GM19238 (cell line): ENCODE measurements around the gene PHKA1.
"Not testable (repeated sequence)": the region's sequence is repeated elsewhere in the genome, so short reads cannot be mapped to it uniquely, and the experiment has no call there.

Source experiments
- DNase-seq: peaks from one replicate; pipeline ENCODE4 v3.0.0; 2011; ENCODE audit warnings: low spot score; ENCODE audit not compliant: insufficient read length

The PHKA1 gene

GRCh38 chrX:72669508-72669907 lies 44.6 kb downstream of the PHKA1 start:
- DNase-seq = not testable (repeated sequence)

GRCh38 chrX:72666451-72666850 lies 47.7 kb downstream of the PHKA1 start:
- DNase-seq = no peak

GRCh38 chrX:72663737-72664136 lies 50.4 kb downstream of the PHKA1 start:
- no peak for DNase-seq

GRCh38 chrX:72662020-72662747 lies 51.9 kb downstream of the PHKA1 start:
- no peak for DNase-seq

DNA sequence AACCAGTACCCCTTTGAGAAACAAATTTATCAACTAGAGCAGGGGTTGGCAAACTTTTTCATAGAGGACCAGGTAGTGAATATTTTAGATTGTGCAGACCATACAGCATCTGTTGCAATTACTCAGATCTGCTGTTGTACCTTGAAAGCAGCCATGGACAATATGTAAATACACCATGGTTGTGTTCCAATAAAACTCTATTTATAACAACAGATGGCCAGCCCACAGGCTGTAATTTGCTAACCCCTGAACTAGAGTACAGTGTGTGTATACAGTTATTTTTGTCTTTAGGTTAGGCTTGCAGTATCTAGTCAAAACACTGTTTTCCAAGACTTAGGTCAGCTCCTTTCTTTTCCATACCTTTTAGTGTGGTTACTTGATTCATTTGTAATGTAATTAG lies 54.4 kb downstream of the PHKA1 start:
- DNase-seq = no peak

- DNase-seq = no peak
These were observed 62.0 kb downstream of the PHKA1 start for GRCh38 chrX:72652082-72652481.

DNA sequence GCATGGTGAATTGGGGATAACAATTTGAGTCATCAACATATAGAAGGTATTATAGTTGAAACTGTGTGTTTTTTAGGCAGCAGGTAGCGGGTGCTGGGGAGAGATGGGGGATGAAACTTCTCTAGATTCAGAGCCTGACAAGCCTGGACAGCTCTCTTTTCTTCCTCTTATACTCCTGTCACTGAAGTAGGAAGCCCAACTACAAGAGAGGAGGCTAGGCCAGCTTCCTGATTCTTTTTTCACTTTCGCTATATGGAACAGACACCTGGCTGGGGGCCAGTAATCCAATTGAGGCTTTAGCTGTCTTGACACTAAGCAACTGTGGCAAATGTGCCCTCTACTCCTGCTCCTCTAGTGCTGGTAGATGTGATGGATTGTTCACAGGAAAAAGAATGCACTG lies 69.2 kb downstream of the PHKA1 start:
- DNase-seq = no peak

DNA sequence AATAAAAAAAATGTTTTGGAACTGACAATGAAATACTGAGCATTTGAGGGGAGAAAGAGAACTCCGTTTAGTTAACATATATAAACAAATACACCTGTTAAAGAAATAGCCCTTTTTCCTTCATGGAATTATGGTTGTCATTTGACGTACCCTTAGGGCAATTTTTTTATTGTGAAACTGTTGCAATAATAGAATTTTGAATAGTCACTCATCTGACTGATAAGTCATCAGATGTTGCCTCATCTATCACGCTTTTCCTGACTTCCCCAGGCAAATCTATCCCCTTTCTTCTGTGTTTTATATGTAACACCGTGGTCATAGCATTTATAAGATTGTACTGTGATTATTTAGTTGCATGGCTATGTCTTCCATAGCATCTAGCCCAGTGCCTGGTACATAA lies 72.5 kb downstream of the PHKA1 start:
- no peak for DNase-seq

DNA sequence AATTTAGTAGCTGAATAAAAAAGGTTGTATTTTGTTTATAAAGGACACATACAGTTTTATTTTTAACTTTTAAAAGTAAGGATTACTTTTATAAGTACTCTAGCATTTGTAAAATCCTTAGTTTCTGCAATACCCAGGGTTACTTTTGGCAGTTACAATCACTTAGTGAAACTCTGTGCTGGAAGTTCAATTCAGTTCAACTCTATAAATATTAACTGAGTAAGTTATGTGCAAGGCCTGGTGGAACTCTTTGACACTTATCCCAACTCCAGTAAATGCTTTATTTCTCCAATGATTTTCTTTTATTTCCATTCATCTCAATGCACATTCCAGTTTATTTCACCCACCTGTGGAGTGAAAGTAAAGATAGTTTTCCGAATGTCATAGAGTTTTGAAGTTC lies 78.2 kb downstream of the PHKA1 start:
- DNase-seq = no peak

- DNase-seq = no peak
These were observed 79.8 kb downstream of the PHKA1 start for GRCh38 chrX:72634331-72634730.

DNA sequence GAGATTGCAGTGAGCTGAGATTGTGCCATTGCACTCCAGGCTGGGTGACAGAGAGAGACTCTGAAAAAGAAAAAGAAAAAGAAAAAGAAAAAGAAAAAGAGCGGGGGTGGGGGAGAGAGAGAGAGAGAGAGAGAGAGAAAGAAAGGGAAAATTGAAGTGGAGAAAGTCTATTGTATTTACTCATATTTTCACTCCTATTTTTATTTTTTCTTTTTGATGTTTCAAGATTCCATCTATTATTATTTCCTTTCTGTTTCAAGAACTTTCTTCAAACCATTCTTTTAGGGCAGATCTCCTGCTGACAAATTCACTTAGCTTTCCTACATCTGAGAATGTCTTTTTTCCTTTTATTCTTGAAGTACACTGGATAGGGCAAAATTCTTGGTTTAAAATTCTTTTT lies 83.9 kb downstream of the PHKA1 start:
- no peak for DNase-seq

DNA sequence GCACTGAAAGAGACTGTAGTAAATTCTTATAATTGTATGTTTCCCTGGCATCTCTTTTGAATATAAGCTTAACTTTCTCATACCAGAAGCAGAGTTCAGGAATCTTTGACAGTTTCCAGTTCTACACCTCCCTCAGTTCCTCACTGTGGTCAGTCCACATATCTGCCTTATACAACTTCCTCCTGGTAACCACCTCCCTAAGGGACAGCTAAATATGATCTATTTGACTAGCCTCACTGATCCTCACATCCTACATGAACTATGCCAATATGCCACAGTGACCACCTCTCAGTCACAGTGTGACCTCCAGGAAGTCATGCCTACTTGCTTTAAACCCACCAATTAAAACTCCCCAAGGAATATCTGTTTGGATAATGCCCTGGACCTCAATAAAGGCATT lies 89.9 kb downstream of the PHKA1 start:
- DNase-seq = no peak

DNA sequence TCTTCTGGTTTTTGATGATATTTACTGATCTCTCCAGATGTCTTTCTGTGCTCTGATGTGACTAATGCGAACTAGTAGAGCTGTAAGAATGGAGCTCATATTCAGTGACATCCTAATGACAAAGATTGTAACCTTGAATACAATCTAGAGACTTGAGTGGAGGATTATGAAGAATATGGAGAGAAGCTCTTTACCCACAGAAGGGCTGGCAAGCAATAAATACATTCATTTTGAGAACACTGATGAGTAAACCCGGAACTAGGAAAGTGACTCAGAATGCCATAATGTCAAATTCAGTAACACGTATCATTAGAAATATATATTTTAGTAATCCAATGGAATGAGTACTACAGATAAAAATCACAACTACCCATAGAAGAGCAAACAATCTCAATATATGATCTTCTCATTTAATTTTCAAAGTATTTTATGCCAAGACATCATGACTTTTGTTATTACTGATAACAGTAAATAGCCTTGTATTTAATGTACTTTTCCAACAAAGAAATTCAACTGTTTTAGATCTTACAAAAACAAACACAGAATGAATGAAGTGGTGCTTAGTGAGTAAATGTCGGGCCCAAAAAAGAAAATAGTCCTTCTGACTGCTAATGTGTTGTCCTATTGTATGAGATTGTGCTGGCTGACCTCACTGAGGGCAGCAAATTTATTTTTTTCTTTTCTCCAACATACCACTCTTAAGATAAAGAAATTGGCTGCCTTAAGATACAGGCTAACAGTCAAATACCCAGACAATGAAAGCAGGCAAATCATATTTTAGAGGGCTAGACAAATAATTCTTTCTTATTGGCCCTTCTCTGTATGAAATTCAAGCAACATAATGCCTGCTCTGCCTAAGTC lies 92.3 kb downstream of the PHKA1 start:
- no peak for DNase-seq

DNA sequence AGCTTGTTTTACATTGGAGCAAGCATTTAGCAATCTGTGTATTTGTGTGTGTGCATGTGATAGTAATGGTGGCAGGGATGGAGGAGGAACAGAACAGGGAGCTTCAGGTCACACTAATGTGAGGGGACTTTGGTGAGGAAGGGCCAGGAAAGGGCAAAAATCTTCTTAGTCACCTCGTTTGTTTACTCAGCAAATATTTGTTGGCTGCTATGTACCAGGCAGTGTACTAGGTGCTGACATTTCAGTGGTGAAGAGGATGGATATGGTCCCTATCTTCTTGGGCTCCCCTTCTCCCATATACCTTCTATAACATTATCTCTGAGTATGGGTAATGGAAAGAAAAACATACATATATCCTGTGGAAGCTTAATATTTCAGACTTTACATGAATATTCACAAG lies 92.9 kb downstream of the PHKA1 start:
- no peak for DNase-seq

DNA sequence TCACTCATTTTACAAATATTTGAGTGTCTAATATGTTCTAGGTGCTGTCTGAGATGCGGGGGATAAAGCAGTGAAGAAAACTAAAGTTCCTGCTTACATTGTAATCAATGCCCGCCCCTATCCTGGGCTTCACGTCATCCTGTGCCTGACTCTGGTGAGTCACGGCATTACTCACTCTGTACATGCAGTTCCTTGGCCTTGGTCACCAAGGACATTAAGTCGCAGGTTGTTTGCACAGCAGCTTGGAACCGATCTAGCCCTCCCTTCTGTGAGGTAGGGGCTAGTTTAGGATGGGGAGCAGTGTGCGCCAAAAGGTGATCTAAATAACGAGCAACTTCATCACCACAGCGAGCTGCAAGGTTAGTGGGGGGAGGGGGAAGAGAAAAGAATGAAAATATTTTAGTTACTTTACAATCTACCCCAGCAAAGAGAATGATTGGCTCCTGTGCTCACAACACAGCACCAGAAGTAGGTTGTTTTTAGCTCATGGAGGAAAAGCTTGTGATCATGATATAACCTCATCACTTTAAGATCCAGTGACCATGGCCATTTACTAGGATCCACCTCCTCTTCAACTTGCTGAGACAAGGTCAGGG lies 93.5 kb downstream of the PHKA1 start:
- DNase-seq = no peak

DNA sequence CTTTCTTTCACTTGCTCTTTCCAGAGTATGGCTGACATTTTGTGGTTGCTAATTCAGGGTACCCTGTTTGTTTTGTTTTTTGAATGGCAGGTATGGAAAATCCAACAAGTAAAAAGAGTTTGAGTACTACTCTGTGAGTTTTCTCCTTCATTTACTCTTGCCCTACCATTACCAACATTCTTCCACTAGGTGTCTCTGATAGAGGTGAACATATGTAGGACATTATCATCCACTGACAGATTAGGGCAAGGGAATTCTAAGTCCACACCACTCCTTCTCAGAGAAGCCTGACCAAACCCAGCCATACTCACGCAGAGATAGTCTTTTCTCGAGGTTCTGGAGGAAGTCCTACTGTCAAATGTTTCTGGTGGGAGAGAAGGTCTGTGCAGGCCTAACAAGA lies 104.8 kb downstream of the PHKA1 start:
- DNase-seq = no peak

GRCh38 chrX:72604705-72605104 lies 109.4 kb downstream of the PHKA1 start:
- DNase-seq = no peak

DNA sequence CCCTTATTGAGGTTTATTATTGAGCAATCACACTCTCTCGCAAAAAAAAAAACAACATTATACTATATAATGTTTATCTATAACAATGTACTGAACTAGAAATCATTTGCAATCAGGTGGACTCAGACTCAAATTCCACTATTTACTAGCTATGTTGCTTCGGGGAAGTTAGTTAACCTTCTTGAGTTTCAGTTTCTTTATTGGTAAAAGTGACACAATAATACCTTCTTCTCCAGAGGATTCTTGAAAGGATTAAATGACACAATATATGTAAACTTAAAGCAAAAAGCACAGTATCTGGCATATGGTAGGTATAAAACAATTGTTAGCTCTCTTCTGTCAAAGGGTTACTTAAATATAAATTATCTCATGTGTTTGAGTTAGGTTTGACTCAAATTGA lies 110.0 kb downstream of the PHKA1 start:
- no peak for DNase-seq

GRCh38 chrX:72591038-72591437 lies 123.1 kb downstream of the PHKA1 start:
- not testable (repeated sequence) for DNase-seq

DNA sequence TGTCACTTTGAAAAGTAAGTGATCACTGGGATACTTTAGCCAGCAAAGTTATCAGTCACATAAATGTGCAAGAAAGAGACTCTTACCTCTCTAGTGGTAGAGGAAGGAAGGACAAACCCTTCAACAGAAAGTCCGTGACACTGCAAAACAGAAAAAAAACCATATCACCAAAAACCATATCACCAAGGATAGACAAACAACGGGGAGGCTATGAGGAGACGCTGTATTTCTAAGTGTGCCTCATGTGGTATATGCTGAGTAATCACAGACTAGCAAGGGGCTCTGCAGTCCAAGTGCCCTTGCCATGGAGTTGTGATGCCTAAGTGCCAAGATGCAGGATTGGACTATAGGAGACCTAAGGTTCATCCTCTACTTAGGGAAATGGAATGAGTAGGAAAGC lies 129.9 kb downstream of the PHKA1 start:
- DNase-seq = no peak

DNA sequence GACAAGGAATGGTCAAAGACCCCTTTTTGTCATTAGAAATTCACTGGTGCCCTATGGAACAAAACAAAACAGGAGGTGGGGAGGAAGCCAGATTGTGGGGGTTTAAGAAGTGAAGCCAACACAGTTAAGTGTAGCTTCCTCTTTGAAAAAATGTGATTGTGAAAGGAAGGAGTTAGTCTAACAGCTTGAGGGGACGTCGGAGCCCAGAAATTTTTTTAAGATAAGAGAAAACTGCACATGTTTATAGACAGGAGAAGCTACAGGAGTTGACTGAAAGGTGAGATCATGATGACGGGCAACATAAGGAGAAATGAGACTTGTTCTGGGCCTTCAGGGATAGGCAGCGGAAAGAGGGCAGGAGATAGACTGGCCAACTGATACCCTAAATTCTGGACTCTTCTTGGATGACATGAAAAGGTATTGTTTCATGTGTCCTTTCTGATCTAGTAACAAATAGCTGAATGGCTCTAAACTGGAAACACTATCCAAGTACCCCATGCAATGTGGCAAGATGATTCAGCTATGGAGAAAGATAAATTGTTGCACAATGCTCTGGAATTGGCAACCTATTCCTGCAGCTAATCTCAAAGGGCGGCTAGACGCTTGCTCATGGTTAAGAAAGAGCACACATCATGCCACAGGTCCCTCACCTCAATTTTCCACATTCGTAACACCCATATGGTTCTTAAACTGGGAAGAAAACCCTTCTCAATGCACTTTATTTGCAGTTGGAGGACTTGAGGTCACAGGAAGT lies 137.8 kb downstream of the PHKA1 start:
- DNase-seq = no peak

DNA sequence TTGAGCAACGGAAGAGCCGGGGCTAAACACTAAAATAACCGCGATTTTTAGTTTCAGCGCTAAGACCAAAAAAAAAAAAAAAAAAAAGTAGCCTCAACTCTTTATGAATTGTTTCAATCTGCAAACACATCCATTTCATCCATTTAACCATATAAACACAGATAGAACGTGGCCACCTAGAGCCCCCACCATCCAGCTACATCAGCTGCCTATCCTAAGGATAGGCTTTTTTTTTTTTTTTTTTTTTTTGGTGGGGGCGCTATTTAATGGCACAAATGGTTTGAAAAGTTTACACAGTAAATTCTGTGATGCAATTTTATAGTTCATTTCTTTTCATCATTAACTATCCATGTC lies 141.0 kb downstream of the PHKA1 start:
- no peak for DNase-seq
